GM23338 (cell line): ENCODE results near the gene GAB2. TPM values are rescaled to one million over a fixed set of nuclear protein-coding genes. Genes with fewer than 3 reads are reported as not detected.

Experiments used
- CREB1 ChIP-seq: fragments of 250-450 bp; sonication (Bioruptor Pico); IDR thresholded peaks from 2 replicates; pipeline ENCODE4 v1.5.0; 2020; ENCODE audit warnings: low read depth, mild to moderate bottlenecking, moderate library complexity
- EZH2 ChIP-seq: fragments of 200-600 bp; sonication (generic); IDR thresholded peaks from one replicate; pipeline ENCODE4 v1.8.0; 2017; ENCODE audit warnings: antibody characterized with exemption, mild to moderate bottlenecking, low read depth; ENCODE audit not compliant: unreplicated experiment
- EZH2phosphoT487 ChIP-seq: fragments of 200-600 bp; sonication (generic); IDR thresholded peaks from one replicate; pipeline ENCODE4 v1.8.1; 2018; ENCODE audit warnings: antibody characterized with exemption; ENCODE audit not compliant: unreplicated experiment
- JUNB ChIP-seq: IDR thresholded peaks from one replicate; pipeline ENCODE4 v1.6.1; 2016; ENCODE audit warnings: antibody characterized with exemption; ENCODE audit not compliant: unreplicated experiment
- ZNF331 ChIP-seq: fragments of 250-450 bp; sonication (Bioruptor Pico); IDR thresholded peaks from 2 replicates; pipeline ENCODE4 v1.5.0; 2020; ENCODE audit warnings: low read depth, mild to moderate bottlenecking, moderate library complexity
- polyA plus RNA-seq: library from polyadenylated mRNA; unstranded; fragments of >200 nt; fragmentation: Nextera tagmentation; extraction: Ambion mirVana; gene quantifications from 2 replicates; pipeline ENCODE4 v1.2.1, GENCODE V29; 2016
- total RNA-seq: library from RNA; depleted of rRNA; stranded (reverse); fragments of >200 nt; shearing (Covaris generic); gene quantifications from 2 replicates; pipeline ENCODE4 v1.2.3, GENCODE V29; 2014
- TF ChIP-seq, protein P1 (sequence below): fragments of 250-450 bp; sonication (Bioruptor Pico); IDR thresholded peaks from 2 replicates; pipeline ENCODE4 v1.5.0; 2020; ENCODE audit warnings: mild to moderate bottlenecking, moderate library complexity
- TF ChIP-seq, protein P2 (sequence below), 2 experiments: fragments of 200-600 bp in 1 of 2; sonication (generic) in 1 of 2; conservative IDR thresholded peaks; 2 replicates each; pipeline versions ENCODE4 v1.5.1 to v1.6.1; 2016 to 2017; ENCODE audit warnings: antibody characterized with exemption in 2 of 2, low read depth in 2 of 2, mild to moderate bottlenecking in 2 of 2, moderate library complexity in 1 of 2

Gene GAB2
- total and polyA plus RNA-seq, 2 experiments from 2014 or later = 2.0 to 10.8 TPM

DNA sequence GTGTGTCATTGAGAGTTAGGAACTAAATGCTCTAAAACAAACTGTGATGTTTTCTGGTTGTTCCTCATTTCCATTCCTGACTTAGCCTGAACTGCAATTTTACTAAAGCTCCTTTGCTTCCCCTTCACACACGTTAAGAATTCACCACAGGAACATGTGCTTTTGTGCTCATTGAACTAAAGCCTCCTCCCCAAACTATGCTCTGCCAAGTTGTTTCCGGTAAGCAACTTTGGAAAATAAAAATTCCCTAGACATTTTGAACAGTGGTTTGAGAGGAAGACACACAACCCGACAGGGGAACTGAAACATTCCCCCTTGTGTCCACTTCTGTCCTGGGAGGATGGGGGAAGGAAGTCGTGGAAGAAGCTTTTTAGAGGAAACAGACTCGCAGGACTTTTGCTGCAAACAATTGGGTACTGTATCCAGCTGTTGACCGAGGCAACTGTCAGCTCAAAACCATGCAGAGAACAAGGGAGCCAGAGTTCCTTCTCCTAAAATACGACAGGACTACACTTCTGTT lies 66.9 kb downstream of the GAB2 start (continued):
- TF ChIP-seq, protein P1, sequence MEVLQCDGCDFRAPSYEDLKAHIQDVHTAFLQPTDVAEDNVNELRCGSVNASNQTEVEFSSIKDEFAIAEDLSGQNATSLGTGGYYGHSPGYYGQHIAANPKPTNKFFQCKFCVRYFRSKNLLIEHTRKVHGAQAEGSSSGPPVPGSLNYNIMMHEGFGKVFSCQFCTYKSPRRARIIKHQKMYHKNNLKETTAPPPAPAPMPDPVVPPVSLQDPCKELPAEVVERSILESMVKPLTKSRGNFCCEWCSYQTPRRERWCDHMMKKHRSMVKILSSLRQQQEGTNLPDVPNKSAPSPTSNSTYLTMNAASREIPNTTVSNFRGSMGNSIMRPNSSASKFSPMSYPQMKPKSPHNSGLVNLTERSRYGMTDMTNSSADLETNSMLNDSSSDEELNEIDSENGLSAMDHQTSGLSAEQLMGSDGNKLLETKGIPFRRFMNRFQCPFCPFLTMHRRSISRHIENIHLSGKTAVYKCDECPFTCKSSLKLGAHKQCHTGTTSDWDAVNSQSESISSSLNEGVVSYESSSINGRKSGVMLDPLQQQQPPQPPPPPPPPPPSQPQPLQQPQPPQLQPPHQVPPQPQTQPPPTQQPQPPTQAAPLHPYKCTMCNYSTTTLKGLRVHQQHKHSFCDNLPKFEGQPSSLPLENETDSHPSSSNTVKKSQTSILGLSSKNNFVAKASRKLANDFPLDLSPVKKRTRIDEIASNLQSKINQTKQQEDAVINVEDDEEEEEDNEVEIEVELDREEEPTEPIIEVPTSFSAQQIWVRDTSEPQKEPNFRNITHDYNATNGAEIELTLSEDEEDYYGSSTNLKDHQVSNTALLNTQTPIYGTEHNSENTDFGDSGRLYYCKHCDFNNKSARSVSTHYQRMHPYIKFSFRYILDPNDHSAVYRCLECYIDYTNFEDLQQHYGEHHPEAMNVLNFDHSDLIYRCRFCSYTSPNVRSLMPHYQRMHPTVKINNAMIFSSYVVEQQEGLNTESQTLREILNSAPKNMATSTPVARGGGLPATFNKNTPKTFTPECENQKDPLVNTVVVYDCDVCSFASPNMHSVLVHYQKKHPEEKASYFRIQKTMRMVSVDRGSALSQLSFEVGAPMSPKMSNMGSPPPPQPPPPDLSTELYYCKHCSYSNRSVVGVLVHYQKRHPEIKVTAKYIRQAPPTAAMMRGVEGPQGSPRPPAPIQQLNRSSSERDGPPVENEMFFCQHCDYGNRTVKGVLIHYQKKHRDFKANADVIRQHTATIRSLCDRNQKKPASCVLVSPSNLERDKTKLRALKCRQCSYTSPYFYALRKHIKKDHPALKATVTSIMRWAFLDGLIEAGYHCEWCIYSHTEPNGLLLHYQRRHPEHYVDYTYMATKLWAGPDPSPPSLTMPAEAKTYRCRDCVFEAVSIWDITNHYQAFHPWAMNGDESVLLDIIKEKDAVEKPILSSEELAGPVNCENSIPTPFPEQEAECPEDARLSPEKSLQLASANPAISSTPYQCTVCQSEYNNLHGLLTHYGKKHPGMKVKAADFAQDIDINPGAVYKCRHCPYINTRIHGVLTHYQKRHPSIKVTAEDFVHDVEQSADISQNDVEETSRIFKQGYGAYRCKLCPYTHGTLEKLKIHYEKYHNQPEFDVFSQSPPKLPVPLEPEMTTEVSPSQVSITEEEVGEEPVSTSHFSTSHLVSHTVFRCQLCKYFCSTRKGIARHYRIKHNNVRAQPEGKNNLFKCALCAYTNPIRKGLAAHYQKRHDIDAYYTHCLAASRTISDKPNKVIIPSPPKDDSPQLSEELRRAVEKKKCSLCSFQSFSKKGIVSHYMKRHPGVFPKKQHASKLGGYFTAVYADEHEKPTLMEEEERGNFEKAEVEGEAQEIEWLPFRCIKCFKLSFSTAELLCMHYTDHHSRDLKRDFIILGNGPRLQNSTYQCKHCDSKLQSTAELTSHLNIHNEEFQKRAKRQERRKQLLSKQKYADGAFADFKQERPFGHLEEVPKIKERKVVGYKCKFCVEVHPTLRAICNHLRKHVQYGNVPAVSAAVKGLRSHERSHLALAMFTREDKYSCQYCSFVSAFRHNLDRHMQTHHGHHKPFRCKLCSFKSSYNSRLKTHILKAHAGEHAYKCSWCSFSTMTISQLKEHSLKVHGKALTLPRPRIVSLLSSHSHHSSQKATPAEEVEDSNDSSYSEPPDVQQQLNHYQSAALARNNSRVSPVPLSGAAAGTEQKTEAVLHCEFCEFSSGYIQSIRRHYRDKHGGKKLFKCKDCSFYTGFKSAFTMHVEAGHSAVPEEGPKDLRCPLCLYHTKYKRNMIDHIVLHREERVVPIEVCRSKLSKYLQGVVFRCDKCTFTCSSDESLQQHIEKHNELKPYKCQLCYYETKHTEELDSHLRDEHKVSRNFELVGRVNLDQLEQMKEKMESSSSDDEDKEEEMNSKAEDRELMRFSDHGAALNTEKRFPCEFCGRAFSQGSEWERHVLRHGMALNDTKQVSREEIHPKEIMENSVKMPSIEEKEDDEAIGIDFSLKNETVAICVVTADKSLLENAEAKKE = no peak
- TF ChIP-seq JUNB = no peak
- TF ChIP-seq EZH2 = no peak
- TF ChIP-seq EZH2phosphoT487 = no peak
- TF ChIP-seq CREB1 (CRISPR knock-in tag) = no peak
- TF ChIP-seq, protein P2, sequence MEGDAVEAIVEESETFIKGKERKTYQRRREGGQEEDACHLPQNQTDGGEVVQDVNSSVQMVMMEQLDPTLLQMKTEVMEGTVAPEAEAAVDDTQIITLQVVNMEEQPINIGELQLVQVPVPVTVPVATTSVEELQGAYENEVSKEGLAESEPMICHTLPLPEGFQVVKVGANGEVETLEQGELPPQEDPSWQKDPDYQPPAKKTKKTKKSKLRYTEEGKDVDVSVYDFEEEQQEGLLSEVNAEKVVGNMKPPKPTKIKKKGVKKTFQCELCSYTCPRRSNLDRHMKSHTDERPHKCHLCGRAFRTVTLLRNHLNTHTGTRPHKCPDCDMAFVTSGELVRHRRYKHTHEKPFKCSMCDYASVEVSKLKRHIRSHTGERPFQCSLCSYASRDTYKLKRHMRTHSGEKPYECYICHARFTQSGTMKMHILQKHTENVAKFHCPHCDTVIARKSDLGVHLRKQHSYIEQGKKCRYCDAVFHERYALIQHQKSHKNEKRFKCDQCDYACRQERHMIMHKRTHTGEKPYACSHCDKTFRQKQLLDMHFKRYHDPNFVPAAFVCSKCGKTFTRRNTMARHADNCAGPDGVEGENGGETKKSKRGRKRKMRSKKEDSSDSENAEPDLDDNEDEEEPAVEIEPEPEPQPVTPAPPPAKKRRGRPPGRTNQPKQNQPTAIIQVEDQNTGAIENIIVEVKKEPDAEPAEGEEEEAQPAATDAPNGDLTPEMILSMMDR (conservative IDR thresholded peaks at IDR 0.05; ENCODE audit: low read depth in 2 of 2) = no peak
- TF ChIP-seq ZNF331 (CRISPR knock-in tag) = no peak
